Endometrial microvascular endothelial cells (primary cell): ENCODE measurements around the gene CTU1. TPM values are rescaled to one million over a fixed set of nuclear protein-coding genes. Genes with fewer than 3 reads are reported as not detected.
"Not testable (repeated sequence)": the region's sequence is repeated elsewhere in the genome, so short reads cannot be mapped to it uniquely, and the experiment has no call there.

Experiments used
- in situ Hi-C: cut with HindIII; loops from 2 replicates; pipeline ENCODE4 v1.10.0; 2017; ENCODE audit warnings: low sequenced_read_pairs, low pct_unique_long_range_greater_than_20kb; ENCODE audit errors: inconsistent ontology term
- total RNA-seq: library from RNA; depleted of rRNA; stranded (reverse); fragments of >200 nt; gene quantifications from one replicate; pipeline ENCODE4 v1.2.3, GENCODE V29; 2015; ENCODE audit errors: inconsistent ontology term

Gene CTU1
- total RNA-seq = 21.6 TPM

DNA sequence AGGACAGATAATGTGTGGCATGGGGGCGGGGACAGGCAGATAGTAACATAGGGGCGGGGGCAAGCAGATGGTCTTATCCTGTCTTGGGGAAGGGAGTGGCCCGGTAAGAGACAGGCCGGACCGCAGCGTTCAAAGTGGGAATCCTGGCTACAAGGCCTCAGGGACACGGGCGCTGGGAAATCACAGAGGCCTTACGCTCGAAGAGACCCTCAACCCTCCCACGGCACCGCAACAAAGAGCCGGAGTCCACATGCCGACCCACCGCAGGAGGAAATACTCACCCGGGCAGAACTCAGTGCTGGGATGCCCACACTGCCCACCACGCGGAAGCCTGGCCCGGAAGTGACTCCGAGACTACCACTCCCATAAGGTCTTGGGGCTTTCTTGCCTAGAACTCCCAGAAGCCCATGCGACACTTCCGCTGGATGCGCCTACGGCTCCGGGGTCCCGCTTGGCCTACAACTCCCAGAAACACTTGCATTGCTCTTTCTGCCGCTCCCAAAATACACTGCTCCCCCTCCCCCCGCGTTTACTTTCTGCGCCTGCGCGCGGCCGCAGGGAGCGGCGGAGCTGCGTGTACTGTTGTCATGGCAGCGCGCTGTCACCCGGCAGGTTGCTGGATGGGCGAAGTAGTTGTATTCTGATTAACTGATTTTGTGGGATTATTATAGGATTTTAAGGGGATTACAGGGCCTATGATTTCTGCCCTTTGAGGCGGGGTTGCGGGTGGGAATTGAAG, at the start of gene CTU1:
CTU1 (minus strand) TSS at position 344 of the 739 bp plus-strand sequence. CDS start 3,840 bp downstream, outside the sequence.
- in situ Hi-C loops = no loop called here

DNA sequence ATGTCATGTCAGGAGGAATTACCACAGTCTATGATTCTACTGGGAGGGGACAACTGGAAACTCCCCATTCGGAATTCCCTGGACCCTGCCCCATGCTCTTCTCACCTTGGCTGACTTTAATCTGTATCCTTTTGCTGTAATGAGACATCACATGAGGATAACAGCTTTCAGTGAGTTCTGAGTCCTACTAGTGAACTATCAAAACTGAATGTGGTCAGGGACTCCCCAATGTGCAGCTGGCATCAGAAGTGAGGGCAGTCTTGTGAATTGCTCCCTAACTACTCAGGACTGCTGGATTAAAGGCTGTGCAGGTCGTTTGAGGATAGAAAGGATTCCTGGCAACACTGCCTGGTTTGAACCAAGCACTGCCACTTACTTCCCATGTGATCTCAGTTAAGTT, 49.1 kb upstream of the CTU1 start:
- in situ Hi-C loops = no loop called here

DNA sequence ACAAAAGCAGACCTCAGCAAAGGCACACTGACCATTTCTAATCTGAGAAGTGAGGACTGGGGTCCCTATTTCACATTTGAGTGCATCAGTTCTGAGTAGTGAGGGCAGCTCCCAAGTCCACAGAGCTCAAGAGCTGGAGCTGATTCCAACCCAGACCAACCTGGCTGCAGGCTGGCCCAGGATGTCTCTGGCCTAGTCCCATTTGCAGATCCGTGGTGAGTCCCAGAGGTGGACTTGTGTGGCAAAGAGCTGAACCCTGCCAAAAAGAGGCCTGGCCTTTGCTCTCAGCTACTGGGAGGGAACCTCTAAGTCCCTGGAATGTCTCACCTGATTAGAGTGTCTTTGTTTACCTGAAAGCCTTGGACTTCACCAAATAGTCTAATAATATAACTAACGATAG, 48.5 kb upstream of the CTU1 start:
- in situ Hi-C loops = no loop called here

DNA sequence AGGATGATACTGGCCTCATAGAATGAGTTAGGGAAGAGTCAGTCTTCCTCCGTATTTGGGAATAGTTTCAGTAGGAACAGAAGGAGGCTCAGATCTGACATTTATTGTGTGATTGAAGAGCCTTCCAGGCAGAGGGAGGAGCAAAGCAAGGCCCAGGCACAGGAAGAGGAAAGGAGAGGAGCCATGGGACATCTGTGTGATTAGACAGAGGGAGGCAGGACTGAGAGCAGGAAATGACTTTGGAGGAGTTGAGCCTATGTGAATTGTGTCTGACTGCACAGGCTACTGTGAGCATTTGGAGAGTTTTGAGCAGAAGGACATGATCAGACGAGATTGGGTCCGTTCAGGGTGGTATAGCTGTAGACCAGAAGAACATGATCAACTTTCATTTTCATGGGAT, 42.4 kb upstream of the CTU1 start:
- in situ Hi-C loops = no loop called here

DNA sequence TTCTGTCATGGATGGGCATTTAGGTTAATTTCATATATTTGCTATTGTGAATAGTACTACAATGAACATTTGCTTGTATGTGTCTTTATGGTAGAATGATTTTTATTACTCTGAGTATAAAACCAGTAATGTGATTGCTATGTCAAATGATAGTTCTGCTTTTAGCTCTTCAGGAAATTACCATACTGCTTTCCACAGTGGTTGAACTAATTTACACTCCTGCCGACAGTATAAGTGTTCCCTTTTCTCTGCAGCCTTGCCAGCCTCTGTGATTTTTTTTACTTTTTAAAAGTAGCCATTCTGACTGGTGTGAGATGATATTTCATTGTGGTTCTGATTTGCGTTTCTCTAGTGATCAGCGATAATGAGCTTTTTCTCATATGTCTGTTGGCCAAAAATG, 40.4 kb upstream of the CTU1 start:
- in situ Hi-C loops = no loop called here

DNA sequence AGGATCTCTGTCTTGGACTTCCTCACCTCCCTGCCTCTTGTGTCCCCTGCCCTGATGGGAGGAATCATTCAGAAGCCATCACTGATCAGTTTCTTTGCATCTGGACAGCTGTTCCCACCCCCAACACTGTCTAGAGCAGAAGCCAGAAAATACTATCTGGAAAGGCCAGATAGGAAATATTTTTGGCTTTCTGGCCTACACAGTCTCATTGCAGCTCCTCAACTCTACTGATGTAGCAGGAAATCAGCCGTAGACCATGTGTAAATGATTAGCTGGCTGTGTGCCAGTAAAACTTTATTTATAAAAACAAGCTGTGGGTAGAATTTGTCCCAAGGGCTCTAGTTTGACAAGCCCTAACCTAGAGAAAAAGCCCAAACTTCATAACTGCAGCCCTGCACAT, 39.5 kb upstream of the CTU1 start:
- in situ Hi-C loops = no loop called here

DNA sequence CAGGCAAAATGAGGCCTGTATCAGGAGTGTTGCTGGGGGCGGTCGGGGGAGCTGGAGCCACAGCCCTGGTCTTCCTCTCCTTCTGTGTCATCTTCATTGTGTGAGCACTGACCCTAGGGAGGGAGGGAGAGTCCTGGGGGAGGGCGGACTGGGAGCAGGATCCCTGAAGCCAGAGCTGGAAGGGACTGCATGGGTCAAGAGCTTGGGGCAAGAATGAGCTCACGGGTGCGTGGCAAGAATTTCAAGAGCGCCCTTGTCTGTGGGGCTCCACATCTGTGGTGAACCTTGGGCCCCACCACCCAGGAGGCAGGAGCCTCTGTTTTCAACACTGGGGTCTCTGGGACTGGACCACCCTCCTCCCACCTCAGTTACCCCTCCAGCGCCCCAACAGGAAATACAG, 38.5 kb upstream of the CTU1 start:
- in situ Hi-C loops = no loop called here

DNA sequence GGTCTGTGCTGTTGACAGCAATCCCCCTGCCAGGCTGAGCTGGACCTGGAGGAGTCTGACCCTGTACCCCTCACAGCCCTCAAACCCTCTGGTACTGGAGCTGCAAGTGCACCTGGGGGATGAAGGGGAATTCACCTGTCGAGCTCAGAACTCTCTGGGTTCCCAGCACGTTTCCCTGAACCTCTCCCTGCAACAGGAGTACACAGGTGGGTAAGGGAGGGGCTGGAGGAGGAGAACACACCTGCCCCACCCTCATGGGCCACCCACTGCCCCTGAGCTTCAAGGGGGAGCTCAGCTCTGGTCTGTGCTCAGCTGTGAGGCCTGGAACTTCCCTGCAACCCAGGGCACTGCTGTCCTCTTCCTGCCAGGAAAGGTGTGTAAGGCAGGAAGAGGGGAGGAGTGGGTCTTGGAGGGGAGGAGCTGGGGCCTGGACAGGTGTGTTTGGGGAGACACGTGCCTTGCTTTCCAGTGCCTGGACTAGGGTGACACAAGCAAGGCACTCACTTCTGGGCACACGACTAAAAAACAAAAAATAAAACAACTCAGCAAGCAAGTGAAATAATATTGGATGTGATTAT, 37.8 kb upstream of the CTU1 start:
- in situ Hi-C loops = no loop called here

DNA sequence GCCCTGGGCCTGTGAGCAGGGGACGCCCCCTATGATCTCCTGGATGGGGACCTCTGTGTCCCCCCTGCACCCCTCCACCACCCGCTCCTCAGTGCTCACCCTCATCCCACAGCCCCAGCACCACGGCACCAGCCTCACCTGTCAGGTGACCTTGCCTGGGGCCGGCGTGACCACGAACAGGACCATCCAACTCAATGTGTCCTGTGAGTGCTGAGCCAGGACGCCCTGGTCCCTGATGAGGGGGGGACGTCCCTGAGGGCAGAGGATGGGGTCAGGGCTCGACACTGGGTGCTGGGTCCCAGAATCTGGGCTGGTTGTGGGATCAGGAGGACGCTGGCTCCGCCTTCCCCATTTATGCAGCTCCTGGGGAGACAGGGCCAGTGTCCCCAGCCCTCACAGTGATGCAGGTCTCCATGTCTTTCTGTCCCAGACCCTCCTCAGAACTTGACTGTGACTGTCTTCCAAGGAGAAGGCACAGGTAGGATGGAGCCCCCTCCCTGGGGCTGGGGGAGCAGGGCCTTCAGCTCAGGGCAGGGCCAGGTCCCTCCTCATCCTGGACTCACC, 36.4 kb upstream of the CTU1 start:
- in situ Hi-C loops = no loop called here

DNA sequence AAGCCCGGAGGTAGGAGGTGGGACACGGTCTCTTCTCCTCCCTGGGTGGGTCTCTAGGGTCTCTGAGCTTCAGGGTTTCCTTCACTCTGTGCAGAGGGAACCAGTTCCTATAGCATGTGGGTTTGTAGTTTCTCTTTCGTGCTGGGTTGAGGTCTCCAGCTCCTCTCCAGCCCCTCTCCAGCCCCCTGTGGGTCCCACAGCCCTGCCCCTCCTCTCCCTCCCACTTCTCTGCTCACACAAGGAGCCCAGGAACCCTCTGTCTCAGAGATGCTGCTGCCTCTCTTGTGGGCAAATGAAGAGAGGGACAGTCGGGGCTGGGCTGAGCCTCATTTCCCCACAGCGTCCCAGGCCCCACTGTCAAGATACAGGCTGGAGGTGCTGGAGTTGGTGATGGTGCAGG, 35.3 kb upstream of the CTU1 start:
- in situ Hi-C loops = no loop called here

DNA sequence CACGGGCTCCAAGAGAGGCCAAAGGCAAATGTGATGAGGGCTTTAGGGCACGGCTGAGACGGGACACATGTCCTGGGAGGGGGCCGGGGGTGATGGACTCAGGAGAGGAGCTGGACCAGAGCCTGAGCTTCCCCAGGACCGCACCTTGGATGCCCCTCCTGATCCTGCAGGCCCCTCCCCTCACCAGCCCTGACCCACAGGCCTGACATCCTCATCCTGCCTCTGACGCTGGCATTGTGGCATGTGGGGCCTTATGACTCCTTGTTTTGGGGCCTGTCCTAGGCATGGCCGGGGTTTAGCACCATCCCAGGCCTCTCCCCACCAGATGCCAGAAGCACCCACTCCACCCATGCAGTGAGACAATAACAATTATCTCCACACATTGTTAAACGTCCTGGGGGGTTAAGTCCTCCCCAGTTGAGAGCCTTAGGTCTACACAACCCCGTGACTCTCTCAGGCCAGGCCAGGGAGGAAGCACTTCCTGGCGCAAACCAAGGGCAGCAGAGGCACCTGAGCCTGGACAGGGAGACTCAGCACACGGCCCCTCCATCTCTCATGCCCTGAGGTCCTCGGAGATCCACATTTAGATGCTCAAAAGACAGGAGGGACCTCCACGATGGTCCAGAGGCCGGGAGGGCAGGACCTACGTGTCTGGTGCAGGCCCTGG, 34.7 kb upstream of the CTU1 start:
- in situ Hi-C loops = not testable (repeated sequence)

DNA sequence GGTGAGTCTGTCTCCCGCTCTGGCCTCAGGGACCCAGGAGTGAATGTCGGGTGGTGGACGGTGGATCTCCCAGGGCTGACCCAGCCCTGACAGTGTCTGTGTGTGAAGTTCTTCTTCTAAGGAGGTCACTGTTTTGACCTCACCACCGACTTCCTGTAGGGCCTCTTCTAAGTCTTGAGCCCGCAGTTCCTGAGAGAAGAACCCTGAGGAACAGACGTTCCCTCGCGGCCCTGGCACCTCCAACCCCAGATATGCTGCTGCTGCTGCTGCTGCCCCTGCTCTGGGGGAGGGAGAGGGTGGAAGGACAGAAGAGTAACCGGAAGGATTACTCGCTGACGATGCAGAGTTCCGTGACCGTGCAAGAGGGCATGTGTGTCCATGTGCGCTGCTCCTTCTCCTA, 33.9 kb upstream of the CTU1 start, which contains the start of gene SIGLEC7:
SIGLEC7 (plus strand) TSS at position 183 of the 400 bp plus-strand sequence; CDS start at position 252, 69 bp downstream.
- in situ Hi-C loops = no loop called here

DNA sequence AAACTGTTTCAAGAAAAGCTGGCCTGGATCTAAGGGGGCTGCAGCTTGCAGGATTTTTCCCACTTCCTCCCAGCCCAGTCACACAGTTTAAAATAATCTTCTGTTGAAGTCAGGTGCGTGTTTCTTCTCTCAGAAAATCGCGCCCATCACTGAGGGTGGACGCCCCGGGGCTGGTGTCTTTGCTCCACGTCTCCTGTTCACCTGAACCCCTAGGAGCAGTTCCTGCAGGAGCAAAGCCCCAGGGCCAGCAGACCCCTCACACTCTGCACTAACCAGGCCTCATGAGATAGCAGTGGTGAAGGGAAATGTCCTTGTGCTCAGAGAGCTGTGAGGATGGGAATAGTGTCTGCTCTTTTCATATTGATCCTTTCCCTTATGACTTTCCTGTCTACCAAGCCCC, 33.0 kb upstream of the CTU1 start:
- in situ Hi-C loops = no loop called here

DNA sequence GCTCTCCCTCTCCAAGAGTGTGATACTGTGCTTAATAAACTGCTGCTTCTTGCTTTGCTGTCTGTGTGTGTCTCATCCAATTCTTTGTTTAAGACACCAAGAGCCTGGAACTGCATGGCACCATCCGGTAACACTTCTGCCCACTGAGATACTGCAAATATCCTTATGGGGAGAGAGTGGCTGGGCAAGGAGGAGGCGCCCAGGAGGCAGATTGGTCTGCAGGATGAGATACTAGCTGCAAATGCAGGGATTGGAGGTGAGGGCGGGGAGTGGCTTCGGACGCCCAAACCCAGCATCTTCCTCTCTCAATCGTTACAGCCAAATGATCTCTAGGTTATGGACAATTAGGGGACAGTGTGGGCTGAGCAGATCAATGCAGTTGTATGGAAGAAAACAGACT, 32.2 kb upstream of the CTU1 start:
- in situ Hi-C loops = no loop called here

DNA sequence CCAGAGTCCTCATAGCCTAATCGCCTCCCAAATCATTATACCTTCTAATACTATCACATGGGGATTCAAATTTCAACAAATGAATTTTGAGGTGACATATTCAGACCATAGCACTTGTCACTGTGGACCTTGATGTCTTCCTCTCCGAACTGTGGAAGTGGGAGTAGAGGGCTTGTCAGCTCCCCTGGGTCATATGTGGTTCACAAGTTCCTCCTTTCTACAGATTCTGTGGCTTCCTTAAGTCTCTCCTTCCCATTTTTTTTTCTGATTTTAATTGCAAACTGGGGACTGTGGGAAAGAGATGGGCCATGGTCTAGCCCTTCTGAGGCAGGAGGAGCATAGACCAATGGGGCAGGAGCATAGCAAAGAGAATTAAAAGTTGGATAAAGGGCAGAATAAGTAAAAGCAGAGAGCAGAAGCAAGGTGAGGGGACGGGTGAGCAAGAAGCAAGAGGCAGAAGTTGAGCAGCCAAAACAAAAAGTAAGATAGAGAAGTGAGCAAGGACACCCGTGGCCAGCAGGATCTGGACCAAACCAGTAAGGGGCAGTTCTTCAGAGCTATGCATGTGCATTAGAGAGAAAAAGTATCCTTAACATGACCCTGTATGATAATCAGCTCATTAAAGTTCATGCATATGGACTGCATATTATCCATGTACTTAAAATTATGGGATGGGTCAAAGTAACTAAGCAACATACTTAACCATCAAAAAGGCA, 31.2 kb upstream of the CTU1 start:
- in situ Hi-C loops = no loop called here

DNA sequence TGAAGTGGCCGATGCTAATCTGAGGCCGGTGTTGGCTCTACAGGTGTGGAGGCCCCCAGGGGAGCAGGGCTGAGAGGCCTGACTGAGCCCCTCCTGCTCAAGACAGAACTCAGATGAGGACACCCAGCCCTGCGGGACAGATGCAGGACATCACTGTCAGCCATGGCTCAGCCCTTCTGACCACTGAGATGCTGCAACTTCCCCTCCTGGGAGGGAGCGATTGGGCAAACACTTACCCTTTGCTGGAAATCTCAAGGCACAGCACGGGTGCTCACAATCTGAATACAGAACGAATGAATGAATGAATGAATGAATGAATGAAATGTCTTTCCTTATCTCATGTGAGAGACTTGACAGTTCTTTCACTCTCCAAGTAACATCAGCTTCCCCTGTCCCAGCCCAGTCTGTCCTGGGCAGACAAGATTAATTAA, 30.4 kb upstream of the CTU1 start:
- in situ Hi-C loops = no loop called here

DNA sequence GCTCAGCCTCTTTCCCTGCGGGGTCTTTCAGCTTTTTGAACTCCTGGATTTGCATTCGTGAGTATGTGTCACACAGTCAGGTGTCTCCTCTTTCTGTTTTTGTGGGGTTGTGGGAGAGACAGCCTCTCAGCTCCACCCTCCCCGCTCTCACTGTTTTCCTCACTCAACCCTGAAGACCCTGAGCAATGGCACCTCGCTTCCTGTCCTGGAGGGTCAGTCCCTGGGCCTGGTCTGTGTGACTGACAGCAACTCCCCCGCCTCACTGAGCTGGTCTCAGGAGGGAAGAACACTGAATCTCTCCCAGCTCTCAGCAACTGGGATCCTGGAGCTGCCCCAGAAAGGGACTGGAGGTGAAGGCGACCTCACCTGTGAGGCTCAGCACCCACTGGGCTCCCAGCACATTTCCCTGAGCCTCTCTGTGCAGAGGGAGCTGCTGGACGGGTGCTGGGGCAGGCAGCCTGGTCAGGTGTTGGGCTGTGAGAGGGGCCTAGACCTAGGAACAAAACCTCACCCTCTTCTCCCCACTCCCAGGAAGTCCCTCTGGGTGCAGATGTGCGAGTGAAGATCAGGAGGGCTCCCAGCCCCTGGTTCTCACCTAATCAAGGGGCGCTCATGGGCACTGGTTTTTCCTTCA, 29.7 kb upstream of the CTU1 start:
- in situ Hi-C loops = no loop called here

DNA sequence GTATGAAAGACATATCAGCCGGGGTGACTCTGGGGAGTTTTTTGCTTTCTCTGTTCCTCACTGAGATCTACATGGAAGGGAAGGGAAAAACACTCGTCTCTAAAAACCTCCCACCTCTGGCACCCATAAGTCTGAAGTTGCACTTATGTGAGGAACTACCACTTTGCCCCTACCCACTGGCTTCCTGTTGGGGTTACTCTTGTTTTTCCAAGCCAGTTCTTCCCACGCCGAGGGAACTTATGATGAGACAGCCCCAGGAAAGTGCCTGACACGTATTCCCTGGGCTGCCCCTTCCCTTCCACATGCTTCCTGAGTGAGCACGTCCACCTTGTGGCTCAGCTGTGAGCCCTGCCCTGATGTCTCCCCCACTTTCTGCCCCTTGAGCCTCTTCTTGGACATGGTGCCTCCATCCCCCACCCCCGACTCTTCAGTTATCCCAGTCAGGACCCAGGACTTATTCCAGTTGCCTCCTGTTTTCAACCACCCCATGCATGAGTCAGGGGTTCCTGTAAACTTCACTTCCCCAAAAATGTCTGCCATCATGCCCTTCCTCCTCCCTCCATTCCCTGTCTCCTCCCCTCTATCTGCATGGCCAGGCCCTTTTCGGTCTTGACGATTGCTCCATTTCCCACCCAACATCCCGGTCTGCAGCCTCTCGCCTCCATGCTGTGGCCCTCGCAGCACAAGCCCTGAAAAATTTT, 28.8 kb upstream of the CTU1 start:
- in situ Hi-C loops = no loop called here
